ENCODE data around the gene SOWAHD.
"Not testable (repeated sequence)": the region's sequence is repeated elsewhere in the genome, so short reads cannot be mapped to it uniquely, and the experiment has no call there.

SOWAHD gene

GRCh38 chrX:119750131-119750530 is 8.3 kb upstream of the SOWAHD start:
- not testable (repeated sequence) for H3K36me3 Mint-ChIP-seq (ENCODE audit: insufficient read depth); DNase-seq; H3K27me3 Mint-ChIP-seq; H3K4me1 Mint-ChIP-seq (ENCODE audit: low read depth in 2 of 2); H3K27ac Mint-ChIP-seq; H3K4me3 Mint-ChIP-seq; H3K9me3 Mint-ChIP-seq; ATAC-seq (replicated peaks)

GRCh38 chrX:119750751-119751150 is 7.6 kb upstream of the SOWAHD start:
- not testable (repeated sequence) for H3K27me3 Mint-ChIP-seq; H3K4me1 Mint-ChIP-seq (ENCODE audit: low read depth in 2 of 2); H3K27ac Mint-ChIP-seq; H3K36me3 Mint-ChIP-seq (ENCODE audit: insufficient read depth); H3K9me3 Mint-ChIP-seq; ATAC-seq (replicated peaks); H3K4me3 Mint-ChIP-seq; DNase-seq

GRCh38 chrX:119753001-119753400 is 5.4 kb upstream of the SOWAHD start:
- DNase-seq = no peak
- no peaks in the 10 kb centered on the region for H3K9me3 Mint-ChIP-seq
- ATAC-seq (replicated peaks) = no peak
- peaks cover 23 to 28% of the 10 kb centered on the region in 2 donors for H3K4me1 Mint-ChIP-seq (ENCODE audit: low read depth in 2 of 2)
- peaks cover 15% of the 10 kb centered on the region for H3K36me3 Mint-ChIP-seq (ENCODE audit: insufficient read depth)
- no peaks in the 10 kb centered on the region for H3K27me3 Mint-ChIP-seq
- H3K4me3 Mint-ChIP-seq = no peak overlapping the region
- peak overlapping the region; percentile 55 to 91 for H3K27ac Mint-ChIP-seq

- DNase-seq (peak; percentile 59 to 66 (median 63)), ATAC-seq (replicated peaks) (peak; percentile 57)
- no peaks in the 10 kb centered on the region for H3K9me3 Mint-ChIP-seq
- peak overlapping the region; percentile 55 to 91 for H3K27ac Mint-ChIP-seq
- peaks cover 16% of the 10 kb centered on the region for H3K36me3 Mint-ChIP-seq (ENCODE audit: insufficient read depth)
- no peaks in the 10 kb centered on the region for H3K27me3 Mint-ChIP-seq
- peak overlapping the region in 1 of 2 donors; percentile 51 for H3K4me3 Mint-ChIP-seq
- H3K4me1 Mint-ChIP-seq (ENCODE audit: low read depth in 2 of 2) = peaks cover 23 to 28% of the 10 kb centered on the region in 2 donors
Measured at GRCh38 chrX:119753639-119754257, 4.6 kb upstream of the SOWAHD start.

- DNase-seq = peak in 2 of 3 experiments; percentile 31 to 39
- peaks cover 23 to 31% of the 10 kb centered on the region in 2 donors for H3K4me1 Mint-ChIP-seq (ENCODE audit: low read depth in 2 of 2)
- peak overlapping the region; percentile 72 to 87 for H3K4me3 Mint-ChIP-seq
- no peaks in the 10 kb centered on the region for H3K27me3 Mint-ChIP-seq
- peak; percentile 65 for ATAC-seq (replicated peaks)
- H3K9me3 Mint-ChIP-seq = no peaks in the 10 kb centered on the region
- peak overlapping the region; percentile 88 to 94 for H3K27ac Mint-ChIP-seq
- H3K36me3 Mint-ChIP-seq (ENCODE audit: insufficient read depth) = peaks cover 23% of the 10 kb centered on the region
Measured at GRCh38 chrX:119755981-119756533, 2.3 kb upstream of the SOWAHD start.

GRCh38 chrX:119756926-119757635 is 1.3 kb upstream of the SOWAHD start:
- Mint-ChIP-seq H3K4me1 (ENCODE audit: low read depth in 2 of 2) (peaks cover 23 to 31% of the 10 kb centered on the region in 2 donors), H3K27ac (peak overlapping the region; percentile 88 to 94), H3K9me3 (no peaks in the 10 kb centered on the region), H3K36me3 (ENCODE audit: insufficient read depth) (peaks cover 23% of the 10 kb centered on the region), H3K27me3 (no peaks in the 10 kb centered on the region), H3K4me3 (peak overlapping the region; percentile 77 to 87)
- no peak for DNase-seq
- ATAC-seq (replicated peaks) = no peak

GRCh38 chrX:119757646-119757978 is 776 bp upstream of the SOWAHD start:
- peak overlapping the region; percentile 77 to 87 for H3K4me3 Mint-ChIP-seq
- H3K27ac Mint-ChIP-seq = peak overlapping the region; percentile 88 to 94
- no peaks in the 10 kb centered on the region for H3K27me3 Mint-ChIP-seq
- H3K36me3 Mint-ChIP-seq (ENCODE audit: insufficient read depth) = peaks cover 23% of the 10 kb centered on the region
- no peaks in the 10 kb centered on the region for H3K9me3 Mint-ChIP-seq
- H3K4me1 Mint-ChIP-seq (ENCODE audit: low read depth in 2 of 2) = peaks cover 23 to 31% of the 10 kb centered on the region in 2 donors
- ATAC-seq (replicated peaks) (no peak), DNase-seq (no peak)

GRCh38 chrX:119758731-119759247 is 401 bp downstream of the SOWAHD start:
- H3K4me3 Mint-ChIP-seq = peak overlapping the region; percentile 60 to 77
- H3K27ac Mint-ChIP-seq = no peak overlapping the region
- ATAC-seq (replicated peaks) = peak; percentile 53
- no peaks in the 10 kb centered on the region for H3K27me3 Mint-ChIP-seq
- H3K4me1 Mint-ChIP-seq (ENCODE audit: low read depth in 2 of 2) = peaks cover 21 to 31% of the 10 kb centered on the region in 2 donors
- DNase-seq = peak in 2 of 3 experiments; percentile 12 to 13
- no peaks in the 10 kb centered on the region for H3K9me3 Mint-ChIP-seq
- peaks cover 23% of the 10 kb centered on the region for H3K36me3 Mint-ChIP-seq (ENCODE audit: insufficient read depth)

- Mint-ChIP-seq H3K4me3 (peak overlapping the region; percentile 60 to 77), H3K4me1 (ENCODE audit: low read depth in 2 of 2) (peaks cover 20 to 28% of the 10 kb centered on the region in 2 donors), H3K36me3 (ENCODE audit: insufficient read depth) (peaks cover 23% of the 10 kb centered on the region), H3K27me3 (no peaks in the 10 kb centered on the region), H3K27ac (no peak overlapping the region), H3K9me3 (no peaks in the 10 kb centered on the region)
- ATAC-seq (replicated peaks) (no peak), DNase-seq (no peak)
Measured at GRCh38 chrX:119759248-119759766, 919 bp downstream of the SOWAHD start.

- Mint-ChIP-seq H3K36me3 (ENCODE audit: insufficient read depth) (peaks cover 22% of the 10 kb centered on the region), H3K4me3 (peak overlapping the region; percentile 25 to 60), H3K27me3 (no peaks in the 10 kb centered on the region), H3K27ac (no peak overlapping the region), H3K4me1 (ENCODE audit: low read depth in 2 of 2) (peaks cover 20 to 26% of the 10 kb centered on the region in 2 donors), H3K9me3 (no peaks in the 10 kb centered on the region)
- ATAC-seq (replicated peaks) = no peak
- DNase-seq = no peak
Measured at GRCh38 chrX:119760026-119760877, 1.9 kb downstream of the SOWAHD start.

- Mint-ChIP-seq H3K36me3 (ENCODE audit: insufficient read depth) (peaks cover 11% of the 10 kb centered on the region), H3K4me1 (ENCODE audit: low read depth in 2 of 2) (peaks cover under 1 to 5% of the 10 kb centered on the region in 2 donors), H3K4me3 (no peak overlapping the region), H3K9me3 (no peaks in the 10 kb centered on the region), H3K27me3 (no peaks in the 10 kb centered on the region), H3K27ac (no peak overlapping the region)
- DNase-seq = no peak
- no peak for ATAC-seq (replicated peaks)
Measured at GRCh38 chrX:119762718-119763117, 4.3 kb downstream of the SOWAHD start.

GRCh38 chrX:119763181-119763580 is 4.8 kb downstream of the SOWAHD start:
- no peak for ATAC-seq (replicated peaks)
- Mint-ChIP-seq H3K27me3 (no peaks in the 10 kb centered on the region), H3K4me1 (ENCODE audit: low read depth in 2 of 2) (peaks cover 0 to 4% of the 10 kb centered on the region in 2 donors), H3K9me3 (no peaks in the 10 kb centered on the region), H3K4me3 (no peak overlapping the region), H3K27ac (no peak overlapping the region), H3K36me3 (ENCODE audit: insufficient read depth) (peaks cover 7% of the 10 kb centered on the region)
- DNase-seq = no peak

- H3K27me3 Mint-ChIP-seq = no peaks in the 10 kb centered on the region
- no peak overlapping the region for H3K27ac Mint-ChIP-seq
- no peak overlapping the region for H3K4me3 Mint-ChIP-seq
- ATAC-seq (replicated peaks) = no peak
- H3K9me3 Mint-ChIP-seq = no peaks in the 10 kb centered on the region
- H3K36me3 Mint-ChIP-seq (ENCODE audit: insufficient read depth) = peaks cover 7% of the 10 kb centered on the region
- DNase-seq = no peak
- peaks cover 0 to 4% of the 10 kb centered on the region in 2 donors for H3K4me1 Mint-ChIP-seq (ENCODE audit: low read depth in 2 of 2)
Measured at GRCh38 chrX:119763836-119764387, 5.5 kb downstream of the SOWAHD start.
